ENCODE results near the gene TJP1.

TJP1 gene

GRCh38 chr15:29815000-29815710, 7.1 kb downstream of the TJP1 start:
- no peak overlapping the region for H3K4me3 ChIP-seq (ENCODE audit: low read depth, low read length)
- TF ChIP-seq, protein P1, sequence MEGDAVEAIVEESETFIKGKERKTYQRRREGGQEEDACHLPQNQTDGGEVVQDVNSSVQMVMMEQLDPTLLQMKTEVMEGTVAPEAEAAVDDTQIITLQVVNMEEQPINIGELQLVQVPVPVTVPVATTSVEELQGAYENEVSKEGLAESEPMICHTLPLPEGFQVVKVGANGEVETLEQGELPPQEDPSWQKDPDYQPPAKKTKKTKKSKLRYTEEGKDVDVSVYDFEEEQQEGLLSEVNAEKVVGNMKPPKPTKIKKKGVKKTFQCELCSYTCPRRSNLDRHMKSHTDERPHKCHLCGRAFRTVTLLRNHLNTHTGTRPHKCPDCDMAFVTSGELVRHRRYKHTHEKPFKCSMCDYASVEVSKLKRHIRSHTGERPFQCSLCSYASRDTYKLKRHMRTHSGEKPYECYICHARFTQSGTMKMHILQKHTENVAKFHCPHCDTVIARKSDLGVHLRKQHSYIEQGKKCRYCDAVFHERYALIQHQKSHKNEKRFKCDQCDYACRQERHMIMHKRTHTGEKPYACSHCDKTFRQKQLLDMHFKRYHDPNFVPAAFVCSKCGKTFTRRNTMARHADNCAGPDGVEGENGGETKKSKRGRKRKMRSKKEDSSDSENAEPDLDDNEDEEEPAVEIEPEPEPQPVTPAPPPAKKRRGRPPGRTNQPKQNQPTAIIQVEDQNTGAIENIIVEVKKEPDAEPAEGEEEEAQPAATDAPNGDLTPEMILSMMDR (IDR thresholded peaks at IDR 0.05; ENCODE audit: insufficient read depth, low read depth, low read length, missing control alignments): no peak
- no peak for DNase-seq (ENCODE audit: low read depth)

DNA sequence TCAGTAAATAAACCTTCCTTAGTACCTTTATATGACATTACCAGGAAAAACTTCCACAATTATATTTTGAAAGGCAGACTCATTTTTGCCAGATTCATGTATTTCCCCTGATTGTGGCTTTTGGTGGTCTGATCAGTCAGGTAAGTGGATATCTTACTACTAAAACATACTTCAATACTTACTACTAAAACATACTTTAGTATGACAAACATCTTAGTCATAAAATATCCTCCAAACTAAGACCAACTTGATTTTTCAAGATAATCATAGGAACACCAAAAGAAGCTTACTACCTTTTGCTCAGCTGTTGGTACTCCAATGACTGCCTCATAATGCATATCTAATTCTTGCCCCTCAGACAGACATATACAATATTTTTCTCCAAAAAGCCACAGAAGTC, 9.3 kb downstream of the TJP1 start:
- H3K4me3 ChIP-seq (ENCODE audit: low read depth, low read length): no peak overlapping the region
- TF ChIP-seq, protein P1 (IDR thresholded peaks at IDR 0.05; ENCODE audit: insufficient read depth, low read depth, low read length, missing control alignments): no peak
- DNase-seq (ENCODE audit: low read depth): no peak

DNA sequence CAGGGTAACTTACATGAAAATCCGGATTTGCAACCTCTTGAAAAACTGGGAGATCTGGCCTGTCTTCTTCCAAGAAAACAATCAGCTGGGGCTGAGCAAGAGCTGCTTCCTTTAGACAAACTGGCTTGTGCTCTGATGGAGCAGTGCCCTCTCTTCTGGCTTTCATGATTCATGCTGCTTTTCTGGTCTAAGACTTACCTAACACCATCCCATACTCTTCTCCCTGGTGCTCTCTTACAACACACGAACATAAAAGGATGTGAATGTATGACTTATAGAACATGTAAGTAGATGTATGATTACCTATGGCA, 9.9 kb downstream of the TJP1 start:
- DNase-seq (ENCODE audit: low read depth): no peak
- H3K4me3 ChIP-seq (ENCODE audit: low read depth, low read length): no peak overlapping the region
- TF ChIP-seq, protein P1 (IDR thresholded peaks at IDR 0.05; ENCODE audit: insufficient read depth, low read depth, low read length, missing control alignments): no peak

GRCh38 chr15:29811691-29812383, 10.4 kb downstream of the TJP1 start:
- no peak for DNase-seq (ENCODE audit: low read depth)
- H3K4me3 ChIP-seq (ENCODE audit: low read depth, low read length): no peak overlapping the region
- TF ChIP-seq, protein P1 (IDR thresholded peaks at IDR 0.05; ENCODE audit: insufficient read depth, low read depth, low read length, missing control alignments): no peak

GRCh38 chr15:29805708-29806104, 16.6 kb downstream of the TJP1 start:
- no peak overlapping the region for H3K4me3 ChIP-seq (ENCODE audit: low read depth, low read length)
- DNase-seq (ENCODE audit: low read depth): no peak
- TF ChIP-seq, protein P1 (IDR thresholded peaks at IDR 0.05; ENCODE audit: insufficient read depth, low read depth, low read length, missing control alignments): no peak

GRCh38 chr15:29805043-29805707, 17.1 kb downstream of the TJP1 start:
- TF ChIP-seq, protein P1 (IDR thresholded peaks at IDR 0.05; ENCODE audit: insufficient read depth, low read depth, low read length, missing control alignments): no peak
- no peak overlapping the region for H3K4me3 ChIP-seq (ENCODE audit: low read depth, low read length)
- no peak for DNase-seq (ENCODE audit: low read depth)

Measured in GM12865 (cell line).